Esophagus squamous epithelium (tissue), 5 donors: ENCODE data around the gene CLPSL2. TPM values are rescaled to one million over a fixed set of nuclear protein-coding genes. Genes with fewer than 3 reads are reported as not detected.
A peak's percentile ranks its signal among the peaks of the same experiment; 100 is the strongest.

Experiments used
- DNase-seq: peaks from one replicate; lab custom pipeline; 2025; lab: John Stamatoyannopoulos, UW
- H3K27ac ChIP-seq, 4 donors: fragments of 200-600 bp; sonication (generic); one replicate each; pipeline ENCODE4 v1.5.1; 2016 to 2019; ENCODE audit warnings: mild to moderate bottlenecking in 1 of 4
- H3K27me3 ChIP-seq, 4 donors: fragments of 200-600 bp; sonication (generic); 1 replicate in 3 of 4; 2 replicates in 1 of 4; pipeline versions ENCODE4 v1.5.1 to v1.6.0; 2017 to 2021; ENCODE audit warnings: antibody characterized with exemption in 1 of 4
- H3K36me3 ChIP-seq, 3 donors: fragments of 200-600 bp; sonication (generic); one replicate each; pipeline ENCODE4 v1.5.1; 2016 to 2019
- H3K4me1 ChIP-seq, 3 donors: fragments of 200-600 bp; sonication (generic); one replicate each; pipeline ENCODE4 v1.5.1; 2017 to 2019
- H3K4me3 ChIP-seq, 4 donors: fragments of 200-600 bp; sonication (generic); 1 replicate in 3 of 4; 2 replicates in 1 of 4; pipeline ENCODE4 v1.5.1; 2016 to 2019; ENCODE audit warnings: mild to moderate bottlenecking in 2 of 4, moderate library complexity in 1 of 4
- H3K9me3 ChIP-seq, 3 donors: fragments of 200-600 bp; sonication (generic); one replicate each; pipeline ENCODE4 v1.5.1; 2016 to 2019
- CTCF ChIP-seq, 6 experiments: fragments of 450-650 bp in 4 of 6; fragments of 200-600 bp in 2 of 6; sonication (generic) in 2 of 6; IDR thresholded peaks; one replicate each; pipeline ENCODE4 v1.5.1; 2016 to 2019; ENCODE audit warnings: antibody characterized with exemption in 6 of 6, mild to moderate bottlenecking in 4 of 6, moderate library complexity in 4 of 6
- POLR2A ChIP-seq, 4 donors: fragments of 450-650 bp; IDR thresholded peaks; one replicate each; pipeline ENCODE4 v1.6.1; 2017; ENCODE audit warnings: antibody characterized with exemption in 4 of 4, mild to moderate bottlenecking in 4 of 4, moderate library complexity in 3 of 4
- WGBS, 2 donors: methylation state at CpG; one replicate each; pipeline ENCODE4 v1.1.5; 2018; 5-methylcytosine and 5-hydroxymethylcytosine counted together
- intact Hi-C: fragments of 100-400 bp; cut with DNase I; formaldehyde crosslinking; loops from one replicate; pipeline ENCODE4 v1.15.0; 2022
- total RNA-seq, 4 donors: library from RNA; depleted of rRNA; stranded (reverse); fragments of >200 nt; gene quantifications; one replicate each; pipeline ENCODE4 v1.1.0, GENCODE V29; 2016
- donor health status: DM: yes; HTN: yes; CAD: no.

The CLPSL2 gene
- total RNA-seq, 4 donors from 2014 or later = not detected

GRCh38 chr6:35737413-35738211 is 38.8 kb upstream of the CLPSL2 start:
- H3K9me3 ChIP-seq = no peaks in the 10 kb centered on the region
- TF ChIP-seq CTCF (IDR thresholded peaks at IDR 0.05) = peak; percentile 78 to 93 (median 88)
- TF ChIP-seq POLR2A (IDR thresholded peaks at IDR 0.05) = no peak
- H3K27me3 ChIP-seq = no peaks in the 10 kb centered on the region
- peak overlapping the region in 2 of 4 donors; percentile 6 to 13 for H3K27ac ChIP-seq
- intact Hi-C loops = loop anchor here (5.0 kb wide), 2 partner anchors 155 to 215 kb away; no protein-coding TSS in a partner anchor
- H3K4me3 ChIP-seq = no peak overlapping the region
- no peak for DNase-seq
- no peaks in the 10 kb centered on the region for H3K36me3 ChIP-seq
- H3K4me1 ChIP-seq = peaks cover 35 to 52% (median 41%) of the 10 kb centered on the region in 3 donors
- WGBS, 2 donors = 32 to 35% methylated on average over 8 of the region's 16 CpGs

- peaks cover 15 to 29% (median 18%) of the 10 kb centered on the region in 3 donors for H3K4me1 ChIP-seq
- intact Hi-C loops = loop anchor here (5.0 kb wide), 2 partner anchors 158 to 218 kb away; no protein-coding TSS in a partner anchor
- DNase-seq = no peak
- H3K4me3 ChIP-seq = no peak overlapping the region
- H3K27me3 ChIP-seq = no peaks in the 10 kb centered on the region
- TF ChIP-seq POLR2A (IDR thresholded peaks at IDR 0.05) (no peak), CTCF (IDR thresholded peaks at IDR 0.05) (no peak)
- no peak overlapping the region for H3K27ac ChIP-seq
- H3K36me3 ChIP-seq = no peaks in the 10 kb centered on the region
- WGBS, 2 donors = 76 to 82% methylated on average over 5 of the region's 5 CpGs
- no peaks in the 10 kb centered on the region for H3K9me3 ChIP-seq
Observed at GRCh38 chr6:35739645-35740524, 36.5 kb upstream of the CLPSL2 start.

GRCh38 chr6:35742842-35743241 is 33.6 kb upstream of the CLPSL2 start:
- H3K4me3 ChIP-seq = no peak overlapping the region
- no peaks in the 10 kb centered on the region for H3K27me3 ChIP-seq
- no peaks in the 10 kb centered on the region for H3K36me3 ChIP-seq
- TF ChIP-seq POLR2A (IDR thresholded peaks at IDR 0.05) (no peak), CTCF (IDR thresholded peaks at IDR 0.05) (no peak)
- WGBS, 2 donors = 51 to 54% methylated on average over 8 of the region's 8 CpGs
- no peak for DNase-seq
- no peak overlapping the region for H3K27ac ChIP-seq
- intact Hi-C loops = no loop called here
- no peaks in the 10 kb centered on the region for H3K4me1 ChIP-seq
- no peaks in the 10 kb centered on the region for H3K9me3 ChIP-seq

- 68 to 98% methylated on average over 7 of the region's 7 CpGs for WGBS, 2 donors
- Histone ChIP-seq H3K4me1 (no peaks in the 10 kb centered on the region), H3K36me3 (no peaks in the 10 kb centered on the region), H3K9me3 (no peaks in the 10 kb centered on the region), H3K4me3 (no peak overlapping the region), H3K27me3 (no peaks in the 10 kb centered on the region), H3K27ac (no peak overlapping the region)
- no peak for DNase-seq
- no peak for TF ChIP-seq CTCF (IDR thresholded peaks at IDR 0.05)
- TF ChIP-seq POLR2A (IDR thresholded peaks at IDR 0.05) = no peak
- intact Hi-C loops = no loop called here
Observed at GRCh38 chr6:35745509-35745908, 30.9 kb upstream of the CLPSL2 start.
